Stimulated activated CD8-positive, alpha-beta memory T cell treated with anti-CD3 and anti-CD28 coated beads, Interleukin-7, amount 100 ng/mL, for 24 hours (primary cell): ENCODE results near the gene PTPRK.

ENCODE experiments used
- DNase-seq: peaks from one replicate; pipeline ENCODE4 v3.0.0-alpha.2; 2020; ENCODE audit warnings: low read depth

The PTPRK gene

DNA sequence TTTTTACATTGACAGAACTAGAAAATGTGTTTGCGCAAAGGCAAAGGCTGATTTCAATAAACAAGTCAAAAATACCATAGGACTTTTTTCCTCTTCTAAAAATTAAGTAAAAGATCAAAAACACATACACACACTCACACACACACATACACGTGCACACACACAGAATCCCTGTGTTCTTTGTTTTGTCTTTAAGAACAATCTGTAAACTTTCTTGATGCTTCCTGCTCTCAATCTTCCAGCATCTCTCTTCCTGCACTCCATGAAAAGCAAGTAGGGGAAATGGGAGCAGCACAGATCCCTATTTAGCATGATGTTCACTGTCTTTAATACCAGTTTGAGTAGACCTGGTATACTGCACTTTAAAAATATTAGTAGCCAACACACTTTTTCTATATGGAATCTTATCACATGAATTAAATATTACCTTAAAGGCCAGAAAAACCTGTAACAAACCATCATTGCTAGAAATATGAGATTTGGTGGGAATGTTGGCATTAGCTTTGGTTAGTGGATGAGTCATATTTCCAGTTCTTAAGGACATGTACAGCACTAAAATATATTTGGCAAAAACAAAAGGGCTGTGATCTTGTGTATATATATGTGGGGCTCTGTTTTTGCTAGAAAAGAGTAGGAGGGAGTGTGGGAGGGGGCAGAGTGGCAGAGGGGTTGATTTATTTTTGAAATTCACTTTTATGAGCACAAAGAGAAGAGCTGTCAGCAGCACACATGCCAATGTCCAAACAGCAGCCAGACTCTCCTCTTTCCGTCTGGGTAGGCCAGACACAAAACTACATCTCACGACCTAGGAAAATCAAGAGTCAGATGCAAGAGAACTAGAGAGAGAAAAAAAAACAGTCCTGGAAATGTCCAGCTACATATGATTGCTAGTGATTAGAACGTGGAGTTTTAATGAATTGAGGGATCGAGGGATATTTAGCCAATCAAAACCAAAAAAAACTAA is 4.6 kb downstream of the PTPRK start:
- DNase-seq = no peak

DNA sequence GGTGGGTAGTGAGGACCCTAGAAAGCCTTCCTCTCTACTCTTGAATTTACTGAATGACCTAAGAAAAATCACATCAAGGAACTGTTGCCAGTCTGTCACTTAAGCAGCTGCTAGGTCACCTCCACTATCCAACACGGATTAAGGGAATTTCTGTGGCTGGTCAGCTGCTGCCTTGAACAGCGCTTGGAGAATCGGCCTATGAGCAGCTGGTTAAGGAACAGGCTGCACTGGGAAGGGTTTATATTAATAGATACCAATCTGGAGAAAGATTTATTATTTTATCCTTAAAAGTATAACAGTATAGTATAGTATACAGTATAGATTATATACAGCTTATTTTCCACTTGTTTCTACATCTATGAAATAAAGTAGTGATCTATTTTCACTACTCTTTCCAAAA is 6.5 kb downstream of the PTPRK start:
- DNase-seq = no peak

DNA sequence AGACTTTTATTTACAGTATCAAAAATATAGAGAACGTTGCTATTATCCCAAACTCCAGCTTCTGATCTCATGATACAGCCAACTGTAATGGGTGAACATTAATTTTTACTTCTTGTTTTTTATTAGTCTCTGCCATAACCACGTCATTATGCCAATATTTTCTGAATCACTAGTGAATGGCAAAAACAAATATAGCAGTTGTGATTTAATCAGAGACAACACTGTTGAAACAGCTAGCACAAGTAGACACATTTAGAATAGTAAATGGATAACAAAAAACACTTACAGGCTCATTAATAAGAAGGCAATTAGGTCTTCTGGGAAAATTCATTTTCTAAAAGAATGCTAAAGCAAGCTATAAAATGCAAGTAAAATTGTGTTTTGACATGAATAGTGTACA is 8.1 kb downstream of the PTPRK start:
- DNase-seq = no peak

DNA sequence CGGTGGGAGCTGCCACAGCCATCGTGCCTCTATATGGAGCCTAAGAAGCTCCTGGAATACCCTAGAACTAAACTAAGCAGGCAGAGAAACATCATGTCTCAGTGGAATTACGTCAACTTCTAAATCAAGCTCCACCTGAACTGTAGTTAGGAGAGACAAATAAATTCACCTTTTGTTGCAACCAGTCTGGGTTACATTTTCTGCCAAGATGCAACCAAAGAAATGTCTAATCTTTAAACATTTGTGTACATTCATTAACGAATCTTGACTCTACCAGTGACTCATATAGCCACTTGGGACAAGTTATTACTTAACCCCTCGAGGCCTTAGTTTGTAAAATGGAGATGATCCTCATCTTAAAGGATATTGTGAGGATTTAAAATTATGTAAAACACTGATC is 8.9 kb downstream of the PTPRK start:
- DNase-seq = no peak

DNA sequence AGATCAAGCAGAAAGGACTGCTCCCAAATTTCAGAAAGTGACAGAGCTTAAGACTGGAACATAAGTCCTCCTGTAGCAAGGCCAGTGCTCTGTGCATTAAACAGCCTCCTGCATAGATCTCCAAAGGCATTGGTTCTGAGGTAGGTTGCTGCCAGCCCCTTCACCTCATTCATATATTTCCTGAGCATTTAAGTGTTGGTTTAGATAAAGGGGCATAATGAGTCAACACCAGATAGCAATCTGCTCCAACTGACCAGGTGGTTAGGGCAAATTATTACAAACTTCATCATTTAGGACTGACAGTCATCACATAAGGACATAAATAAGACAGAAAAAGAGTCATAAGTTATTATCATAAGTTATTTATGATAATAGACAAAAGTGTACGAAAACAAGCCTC is 10.7 kb downstream of the PTPRK start:
- DNase-seq = no peak

DNA sequence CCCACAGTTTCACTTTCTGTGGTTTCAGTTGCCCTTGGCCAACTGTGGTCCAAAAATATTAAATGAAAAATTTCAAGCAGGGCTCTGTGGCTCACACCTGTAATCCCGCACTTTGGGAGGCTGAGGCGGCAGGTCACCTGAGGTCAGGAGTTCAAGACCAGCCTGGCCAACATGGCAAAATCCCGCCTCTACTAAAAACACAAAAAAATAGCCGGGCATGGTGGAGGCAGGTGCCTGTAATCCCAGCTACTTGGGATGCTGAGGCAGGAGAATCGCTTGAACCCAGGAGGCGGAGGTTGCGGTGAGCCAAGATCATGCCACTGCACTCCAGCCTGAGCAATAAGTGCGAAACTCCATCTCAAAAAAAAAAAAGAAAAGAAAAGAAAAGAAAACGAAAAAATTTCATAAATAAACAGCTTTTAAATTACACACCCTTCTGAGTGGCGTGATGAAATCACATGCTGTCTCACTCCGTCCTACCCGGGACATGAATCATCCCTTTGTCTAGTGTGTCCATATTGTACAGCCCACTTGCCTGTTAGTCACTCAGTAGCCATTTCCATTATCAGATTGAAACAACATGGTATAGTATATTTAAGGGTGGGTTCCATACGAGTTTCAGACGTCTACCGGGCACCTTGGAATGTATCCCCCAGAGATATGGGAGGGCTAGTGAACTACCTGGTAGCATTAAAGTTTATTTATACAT is 11.7 kb downstream of the PTPRK start:
- no peak for DNase-seq

DNA sequence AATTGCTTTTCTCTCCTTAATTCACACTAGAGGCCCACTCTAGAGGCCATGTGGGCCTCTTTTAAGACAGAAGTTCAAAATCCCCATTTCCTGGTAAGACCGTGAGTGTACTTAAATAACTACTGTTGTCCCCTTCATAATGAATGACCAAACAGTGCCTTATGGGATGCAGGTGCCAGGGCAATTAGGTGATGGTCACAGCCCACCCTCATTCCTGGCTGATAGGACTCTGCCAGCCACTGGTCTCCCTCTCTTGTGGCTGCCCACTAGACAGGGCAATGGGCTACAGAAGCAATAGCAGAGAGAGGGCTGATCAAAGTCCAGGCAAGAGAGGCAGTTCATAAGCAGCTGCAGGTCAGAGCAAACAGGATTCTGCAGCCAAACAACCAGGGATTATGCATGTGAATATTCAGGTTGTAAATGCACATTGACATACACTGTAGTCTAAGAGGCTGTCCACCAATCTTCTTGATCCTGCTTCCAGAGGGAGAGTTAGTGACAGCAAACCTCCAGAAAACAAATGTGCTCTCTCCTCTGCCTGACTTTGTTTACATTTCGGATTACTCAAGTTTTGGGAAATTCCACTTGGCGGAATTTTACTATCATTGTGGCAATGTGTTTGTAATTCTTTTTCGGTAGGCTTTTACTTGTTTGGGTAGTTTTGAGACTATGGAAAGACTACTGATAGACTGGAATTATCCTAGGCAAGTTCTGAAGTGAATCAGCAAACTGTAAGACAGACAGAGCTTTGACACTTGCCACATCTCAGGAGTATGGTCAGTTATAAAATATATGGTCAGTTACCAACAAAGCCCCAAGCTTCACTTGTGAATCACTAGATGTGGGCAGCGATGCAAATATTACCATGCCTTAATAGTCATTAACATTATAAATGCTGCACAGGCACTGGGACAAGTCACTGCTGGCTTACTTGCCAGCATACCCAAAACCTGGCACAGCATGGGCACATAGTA is 12.8 kb downstream of the PTPRK start:
- no peak for DNase-seq

DNA sequence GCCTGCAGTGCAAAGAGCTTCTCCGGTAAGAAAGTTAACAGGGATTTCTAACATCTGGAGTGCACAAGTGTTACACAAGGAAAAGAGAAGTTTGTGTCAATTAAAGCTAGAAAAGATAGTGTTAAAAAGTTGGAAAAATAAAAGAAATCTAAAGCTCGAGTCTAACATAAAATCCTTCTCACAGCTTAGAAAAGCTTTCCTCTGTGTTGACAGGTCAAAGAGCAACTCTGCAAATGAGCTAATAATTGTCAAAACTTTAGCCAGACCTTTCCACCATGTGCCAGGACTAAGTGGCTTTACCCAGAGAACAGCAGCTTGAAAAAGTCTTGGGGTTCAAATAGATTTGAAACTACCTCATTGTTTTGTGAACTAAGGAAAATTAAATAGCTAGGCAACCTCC is 14.8 kb downstream of the PTPRK start:
- no peak for DNase-seq

DNA sequence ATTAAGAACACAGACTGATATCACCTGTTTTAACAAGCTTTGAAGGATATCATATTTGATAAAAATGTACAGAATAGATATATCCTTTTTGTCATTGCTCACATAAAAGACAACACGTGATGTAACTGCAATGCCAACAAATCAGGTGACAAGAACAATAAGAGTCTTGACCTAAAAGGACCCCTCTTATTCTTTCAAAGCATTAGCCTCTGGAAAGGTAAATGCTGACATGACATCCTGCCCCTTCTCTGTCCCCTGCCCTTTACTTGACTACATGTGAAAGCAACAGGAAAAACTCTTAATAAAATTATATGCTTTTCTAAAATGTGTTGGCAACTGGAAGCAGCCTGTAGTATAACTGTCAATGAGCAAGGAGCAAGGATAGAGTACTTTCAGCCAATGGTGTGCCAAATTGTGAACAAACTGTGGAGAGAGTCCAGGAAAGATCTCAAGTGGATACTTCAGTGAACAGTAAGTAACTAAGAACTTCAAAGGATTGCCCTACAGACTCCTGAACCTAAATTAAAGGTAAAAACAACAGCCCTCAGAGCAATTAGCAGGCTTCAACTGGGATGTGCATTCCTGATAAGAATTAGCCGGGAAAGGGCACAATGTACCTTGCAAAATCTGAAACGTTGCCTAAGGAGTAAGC is 16.3 kb downstream of the PTPRK start:
- no peak for DNase-seq

DNA sequence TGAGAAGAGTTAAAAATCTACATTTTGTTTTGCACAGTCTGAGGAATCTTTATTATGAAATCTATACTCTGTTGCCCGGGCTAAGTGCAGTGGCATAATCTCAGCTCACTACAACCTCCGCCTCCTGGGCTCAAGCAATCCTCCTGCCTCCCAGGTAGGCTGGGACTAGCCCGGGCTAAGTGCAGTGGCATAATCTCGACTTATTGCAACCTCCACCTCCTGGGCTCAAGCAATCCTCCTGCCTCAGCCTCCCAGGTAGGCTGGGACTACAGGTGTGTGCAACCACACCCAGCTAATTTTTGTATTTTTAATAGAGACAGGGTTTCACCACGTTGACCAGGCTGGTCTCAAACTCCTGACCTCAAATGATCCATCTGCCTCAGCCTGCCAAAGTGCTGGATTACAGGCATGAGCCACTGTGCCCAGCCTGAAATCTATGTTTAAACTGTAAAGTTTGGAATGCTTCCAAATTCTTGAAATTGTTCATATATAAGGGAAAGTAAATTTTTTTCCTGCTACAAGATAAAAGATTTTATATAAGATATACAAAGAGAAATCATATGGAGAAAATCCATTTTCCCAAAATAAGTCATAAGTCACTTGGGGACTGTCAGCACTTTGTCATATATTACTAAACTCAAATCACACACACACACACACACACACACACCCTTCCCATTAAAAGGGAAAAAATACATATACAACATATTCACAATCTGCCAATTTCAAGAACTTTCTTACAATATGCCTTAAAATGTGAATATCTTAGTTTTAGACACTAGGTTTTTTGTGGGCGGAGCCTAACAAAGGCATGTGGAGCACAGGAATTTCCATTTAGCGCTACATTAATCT is 19.4 kb downstream of the PTPRK start:
- DNase-seq = no peak

DNA sequence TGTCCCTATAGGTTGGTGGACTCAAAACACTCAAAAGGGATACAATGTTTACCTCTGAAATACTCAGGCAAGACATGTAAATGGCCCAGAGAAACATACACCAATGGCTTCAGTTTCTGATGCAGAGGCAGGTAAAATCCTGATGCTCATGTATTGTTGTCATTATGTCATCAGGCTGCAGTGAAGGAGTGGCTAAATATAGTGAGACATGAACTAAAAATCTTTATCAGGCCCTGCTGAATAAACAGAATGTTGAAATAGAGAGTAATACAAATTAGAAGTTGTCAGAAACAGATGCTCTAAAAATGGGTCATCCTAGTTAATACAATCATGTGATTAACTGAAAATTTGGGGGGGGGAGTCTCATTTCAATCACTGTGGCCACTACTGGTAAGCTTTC is 20.4 kb downstream of the PTPRK start:
- no peak for DNase-seq

DNA sequence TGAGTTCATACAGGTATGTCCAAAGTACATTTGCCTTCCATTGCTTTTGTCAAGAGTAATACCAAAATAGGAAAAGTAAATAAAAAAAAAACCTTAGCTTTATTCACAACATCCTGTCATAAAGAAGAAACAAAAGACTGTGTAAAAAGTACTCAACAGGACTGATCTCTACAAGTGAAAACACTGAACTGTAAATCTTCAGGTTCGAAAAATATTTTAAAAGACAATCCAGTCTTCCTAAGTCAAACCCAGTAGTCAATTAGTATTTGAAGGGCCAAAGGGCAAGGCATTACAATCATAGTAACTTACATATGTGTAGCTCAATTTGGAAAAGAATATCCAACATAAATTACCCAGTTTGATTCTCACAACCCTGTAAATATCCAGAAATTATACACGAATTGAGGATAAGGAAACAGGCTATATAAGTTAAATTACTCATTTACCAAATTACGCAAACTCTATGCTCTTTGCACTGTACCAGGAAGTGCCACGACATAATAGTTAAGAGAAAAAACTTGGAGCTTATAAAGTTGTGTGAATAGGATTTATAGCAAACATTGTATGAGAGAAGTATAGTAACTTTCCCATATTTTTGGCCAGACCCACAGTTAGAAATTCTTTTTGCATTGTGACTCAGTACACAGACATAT is 21.2 kb downstream of the PTPRK start:
- DNase-seq = no peak

DNA sequence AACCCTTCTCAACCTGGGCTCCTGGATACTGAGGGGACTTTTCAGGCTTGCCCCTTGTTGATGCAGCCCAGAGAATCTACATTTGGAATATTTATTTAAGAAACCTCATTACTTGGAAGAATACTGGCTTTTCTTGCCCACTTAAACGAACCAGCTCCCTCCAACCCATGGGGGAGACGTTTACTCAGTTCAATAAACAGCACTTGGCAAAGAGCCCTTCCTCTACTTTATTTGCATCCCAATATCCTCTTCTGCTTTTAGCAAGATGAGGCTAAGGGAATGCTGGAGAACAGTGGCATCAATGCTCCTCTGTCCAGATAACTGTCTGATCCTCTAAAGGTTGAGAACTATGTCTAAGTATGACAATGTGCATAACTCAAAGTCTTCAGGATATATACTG is 22.2 kb downstream of the PTPRK start:
- no peak for DNase-seq

DNA sequence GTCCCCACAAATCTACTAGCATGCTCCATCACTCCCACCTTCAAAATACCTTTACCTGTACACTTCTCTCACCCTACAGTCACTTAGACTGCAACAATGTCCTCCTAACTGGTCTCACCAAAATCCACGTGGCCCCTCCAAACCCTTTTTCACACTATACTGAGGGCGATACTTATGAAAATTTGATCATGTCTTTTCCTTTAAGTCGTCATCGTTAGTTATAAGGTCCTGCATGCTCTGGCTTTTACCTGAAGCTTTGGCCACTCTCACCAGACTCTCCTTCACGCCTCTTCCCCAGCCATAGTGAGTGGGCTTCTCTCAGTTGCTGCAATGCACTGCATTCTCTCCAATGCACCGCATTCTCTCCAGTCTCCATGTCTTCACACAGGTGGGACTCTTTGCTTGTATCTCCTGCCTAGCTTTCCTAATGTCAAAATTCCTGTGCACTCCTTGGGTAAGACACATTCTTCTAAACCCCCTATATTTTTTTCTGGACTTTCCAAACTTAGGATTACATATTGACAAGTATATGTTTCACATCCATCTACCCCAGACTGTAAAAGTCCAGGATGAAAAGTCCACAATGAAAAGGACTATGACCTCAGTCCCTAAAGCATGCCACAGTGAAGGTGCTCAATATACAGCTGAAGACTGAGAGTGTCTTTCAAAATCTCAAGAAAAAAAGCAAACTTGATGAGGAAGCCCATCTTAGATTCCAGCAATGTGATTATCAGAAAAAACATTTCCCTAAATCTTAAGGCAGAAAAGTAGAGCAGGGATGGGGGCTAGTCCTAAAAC is 24.7 kb downstream of the PTPRK start:
- DNase-seq = no peak

DNA sequence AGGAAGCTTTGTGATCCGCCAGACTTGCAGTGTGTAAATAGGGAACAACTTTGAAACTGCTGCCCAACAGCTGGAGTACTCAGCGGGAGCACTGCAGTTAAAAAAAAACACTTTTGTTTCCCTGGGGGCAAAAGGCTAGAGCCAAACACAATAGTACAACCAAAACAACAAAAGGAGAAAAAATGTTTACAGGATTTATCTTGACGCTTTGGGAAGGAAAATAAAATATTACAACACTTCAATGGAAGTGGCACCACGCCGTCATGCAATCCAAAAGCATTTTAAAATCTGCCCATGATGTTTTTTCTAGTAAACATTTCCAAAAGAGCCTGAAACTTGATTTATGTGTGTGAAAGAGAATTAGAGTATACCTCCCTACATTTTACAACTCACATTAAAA is 26.0 kb downstream of the PTPRK start:
- DNase-seq = no peak

DNA sequence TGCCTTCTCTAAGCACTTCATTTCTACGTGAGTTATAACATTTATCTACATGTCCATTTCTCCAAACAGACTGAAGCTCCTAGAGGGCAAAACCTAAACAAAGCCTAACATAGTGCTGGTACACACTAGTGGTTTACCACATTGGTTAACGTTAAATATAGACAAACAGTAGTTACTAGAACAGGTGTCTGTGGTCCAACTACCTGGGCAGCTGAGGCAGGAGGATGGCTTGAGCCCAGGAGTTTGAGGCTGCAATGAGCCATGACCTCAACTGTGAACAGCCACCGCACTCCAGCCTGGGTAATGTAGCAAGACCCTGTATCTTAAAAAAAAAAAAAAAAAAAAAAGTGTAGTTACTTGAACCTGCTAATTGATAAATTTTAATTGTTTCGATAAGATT is 26.5 kb downstream of the PTPRK start:
- DNase-seq = no peak

DNA sequence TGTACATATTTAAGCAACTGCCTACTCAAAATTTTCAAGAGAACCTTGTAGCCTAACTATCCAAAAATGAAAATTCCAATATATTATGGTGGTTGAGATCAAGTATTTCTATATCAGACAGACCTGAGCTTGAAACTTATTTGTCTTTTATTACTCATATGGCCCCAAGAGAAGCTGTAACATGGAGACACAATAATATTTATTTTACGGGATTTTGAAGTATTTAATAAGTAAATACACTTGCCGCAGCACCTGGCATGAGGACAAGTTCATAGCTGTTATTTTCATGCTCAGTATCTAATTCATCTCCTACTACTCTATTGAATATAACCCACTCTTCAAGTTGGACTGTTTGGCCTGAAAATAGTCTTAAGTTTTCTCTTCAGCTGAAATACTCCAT is 28.0 kb downstream of the PTPRK start:
- no peak for DNase-seq

DNA sequence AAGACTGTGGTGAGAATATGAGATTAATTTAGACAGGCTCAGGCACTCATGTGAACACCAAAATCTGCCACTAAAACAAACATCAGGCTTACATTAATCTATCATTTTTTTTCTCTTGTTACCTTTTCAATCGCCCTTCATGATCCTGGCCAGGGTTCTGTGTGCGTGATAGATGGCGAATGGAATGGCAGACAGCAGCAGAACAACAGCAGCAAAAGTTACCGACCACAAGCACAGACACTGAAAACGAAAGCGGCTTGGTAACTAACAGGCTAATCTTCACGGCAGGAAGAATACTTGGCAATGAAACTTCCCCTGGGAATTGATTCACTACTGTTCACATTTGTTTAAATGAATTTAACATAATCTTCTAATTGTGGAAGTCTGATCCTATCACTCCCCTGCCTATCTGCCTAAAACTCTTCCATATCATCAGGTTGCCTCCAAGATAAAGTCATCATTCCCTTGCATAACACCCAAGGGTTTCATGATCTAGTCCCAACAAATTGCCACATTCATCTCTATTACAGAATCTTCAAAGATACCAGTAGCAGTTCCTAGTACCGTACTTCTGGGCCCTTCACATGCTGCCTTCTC is 28.7 kb downstream of the PTPRK start:
- no peak for DNase-seq

DNA sequence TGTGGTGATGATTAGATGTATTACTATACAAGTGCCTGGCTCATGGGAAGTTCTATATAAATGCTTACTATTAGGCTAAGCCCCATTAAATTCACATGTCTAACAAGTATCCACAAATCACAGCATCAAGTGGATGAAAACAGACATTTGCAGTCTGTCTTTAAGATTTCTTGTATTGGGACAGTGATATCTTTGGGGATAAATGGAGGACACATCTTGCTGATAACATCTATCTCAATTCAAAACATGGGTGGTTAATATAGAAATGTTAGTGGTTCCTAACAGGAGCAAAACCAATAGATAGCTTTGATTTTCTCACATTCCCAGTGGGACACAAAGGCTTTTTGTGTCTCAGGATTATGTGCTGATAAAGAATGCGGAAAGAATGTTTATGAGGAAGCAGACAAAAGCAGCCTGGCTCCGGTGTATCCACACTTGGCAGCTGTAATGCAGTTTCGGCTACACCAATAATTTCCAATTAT is 29.3 kb downstream of the PTPRK start:
- DNase-seq = no peak
